ENCODE measurements around the gene DNAH11. TPM values are rescaled to one million over a fixed set of nuclear protein-coding genes. Genes with fewer than 3 reads are reported as not detected.

DNAH11 gene
- total and polyA plus RNA-seq, 2 of the 4 experiments (the other 2 are of a cell fraction) = not detected

GRCh38 chr7:21915140-21915539 is 372.3 kb downstream of the DNAH11 start:
- Histone ChIP-seq H3K23ac (ENCODE audit: low read depth, low read length) (no peak overlapping the region), H2AK5ac (ENCODE audit: low read depth, low read length) (no peak overlapping the region), H3K27ac (ENCODE audit: insufficient read depth, low read length) (no peak overlapping the region), H3K56ac (ENCODE audit: extremely low read depth, insufficient read depth, low read length) (no peak overlapping the region), H3K9me3 (ENCODE audit: control insufficient read depth, insufficient read depth, low read length) (no peaks in the 10 kb centered on the region), H2BK120ac (ENCODE audit: low read depth, low read length) (no peak overlapping the region), H3K79me1 (ENCODE audit: low read depth in 1 of 2, low read length in 2 of 2) (peaks cover 8 to 13% of the 10 kb centered on the region in 2 experiments; a peak in 1 of 4 replicates), H3K4me1 (ENCODE audit: control insufficient read depth, insufficient read depth, low read length) (no peaks in the 10 kb centered on the region), H2AK9ac (replicated peaks; ENCODE audit: low read depth, low read length, poor library complexity) (no peak overlapping the region), H4K8ac (ENCODE audit: low read depth in 2 of 2, low read length in 2 of 2) (no peak overlapping the region), H2BK20ac (ENCODE audit: low read depth, low read length) (no peak overlapping the region), H3K27me3 (ENCODE audit: control insufficient read depth, insufficient read depth, low read length) (no peaks in the 10 kb centered on the region), H3K14ac (replicated peaks; ENCODE audit: low read depth, low read length) (no peak overlapping the region), H2BK5ac (ENCODE audit: low read depth, low read length, poor library complexity, severe bottlenecking) (no peak overlapping the region), H4K91ac (ENCODE audit: insufficient read depth, low read depth, low read length) (no peak overlapping the region), H2AFZ (replicated peaks; ENCODE audit: low read length, poor library complexity) (no peak overlapping the region), H3K4ac (ENCODE audit: low read depth, low read length) (no peak overlapping the region), H3K4me2 (ENCODE audit: low read depth, low read length) (no peak overlapping the region), H3K36me3 (ENCODE audit: control insufficient read depth, insufficient read depth, low read length) (peaks cover 16% of the 10 kb centered on the region; the same call in 1 of the 2 replicates), H2BK15ac (ENCODE audit: low read depth, low read length) (no peak overlapping the region), H4K5ac (ENCODE audit: low read depth, low read length) (no peak overlapping the region), H4K20me1 (ENCODE audit: insufficient read depth, low read length) (no peaks in the 10 kb centered on the region), H3K4me3 (ENCODE audit: insufficient read depth, low read depth, low read length) (no peak overlapping the region), H3K9me1 (ENCODE audit: insufficient read depth, low read length) (0 out of 2 replicates have a peak, but pooled peaks cover 3% of the 10 kb centered on the region), H3K9ac (ENCODE audit: low read depth, low read length) (no peak overlapping the region), H3K18ac (ENCODE audit: low read depth, low read length) (no peak overlapping the region)
- 100% methylated on average over 2 of the region's 3 CpGs; no CpG with 5 or more reads in 1 of the 2 experiments for WGBS, 2 experiments (ENCODE audit: extremely low coverage in 2 of 2, insufficient read length in 1 of 2)
- dilution Hi-C loops (cut with HindIII; ENCODE audit: low sequenced_read_pairs, unreplicated experiment) = no loop called here
- DNase-seq = no peak
- in situ Hi-C loops (cut with MboI; ENCODE audit: low sequenced_read_pairs) = no loop called here
- ChIA-PET CTCF (interaction anchor here (1.3 kb wide), 1 partner anchor 8 kb away, joined by 3 read pairs; no protein-coding TSS in a partner anchor), POLR2A (ENCODE audit: unreplicated experiment) (no interaction called here)
- no TSS peak for BruUV-seq (replicated peaks)
- ATAC-seq (ENCODE audit: low read depth) = no peak
- intact Hi-C loops (cut with micrococcal nuclease) = no loop called here
- TF ChIP-seq USF2 (IDR thresholded peaks at IDR 0.05; ENCODE audit: low read depth, low read length) = no peak
- TF ChIP-seq BHLHE40 (IDR thresholded peaks at IDR 0.05; ENCODE audit: low read depth, low read length) = no peak
- no peak for TF ChIP-seq RFX5 (IDR thresholded peaks at IDR 0.05; ENCODE audit: low read depth, low read length)

Data from IMR-90 (cell line).